Neural progenitor cell (in vitro differentiated cells): Measurements from ENCODE around the gene MFSD8.

Source experiments
- EZH2 ChIP-seq: fragments of 200-600 bp; sonication (generic); IDR thresholded peaks from 2 replicates; pipeline ENCODE4 v1.6.1; 2017; ENCODE audit warnings: antibody characterized with exemption, mild to moderate bottlenecking, moderate library complexity
- EZH2phosphoT487 ChIP-seq: fragments of 200-600 bp; sonication (generic); IDR thresholded peaks from 2 replicates; pipeline ENCODE4 v1.6.1; 2017; ENCODE audit warnings: antibody characterized with exemption
- TF ChIP-seq, protein P1 (sequence below): fragments of 200-600 bp; sonication (generic); IDR thresholded peaks from 2 replicates; pipeline ENCODE4 v1.5.1; 2017; ENCODE audit warnings: antibody characterized with exemption, mild to moderate bottlenecking

DNA sequence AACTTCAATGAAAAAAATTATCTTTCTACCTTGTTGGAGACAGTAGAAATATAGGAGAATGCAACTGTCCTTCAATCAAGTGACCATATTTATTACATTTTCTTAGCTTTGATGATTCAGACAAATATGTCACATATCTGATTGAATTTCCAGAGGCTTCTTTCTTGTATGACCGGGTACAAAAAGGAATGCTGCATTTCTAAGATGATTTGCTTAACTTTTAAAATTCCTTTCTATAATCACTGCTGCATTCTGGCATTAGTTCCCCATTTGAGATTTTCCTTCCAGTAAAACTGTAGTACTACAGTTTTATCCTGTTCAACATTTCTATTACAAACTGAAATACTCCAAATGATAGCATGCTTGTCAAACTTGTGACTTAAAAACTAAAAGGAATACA is 5.2 kb downstream of the MFSD8 start:
- TF ChIP-seq, protein P1, sequence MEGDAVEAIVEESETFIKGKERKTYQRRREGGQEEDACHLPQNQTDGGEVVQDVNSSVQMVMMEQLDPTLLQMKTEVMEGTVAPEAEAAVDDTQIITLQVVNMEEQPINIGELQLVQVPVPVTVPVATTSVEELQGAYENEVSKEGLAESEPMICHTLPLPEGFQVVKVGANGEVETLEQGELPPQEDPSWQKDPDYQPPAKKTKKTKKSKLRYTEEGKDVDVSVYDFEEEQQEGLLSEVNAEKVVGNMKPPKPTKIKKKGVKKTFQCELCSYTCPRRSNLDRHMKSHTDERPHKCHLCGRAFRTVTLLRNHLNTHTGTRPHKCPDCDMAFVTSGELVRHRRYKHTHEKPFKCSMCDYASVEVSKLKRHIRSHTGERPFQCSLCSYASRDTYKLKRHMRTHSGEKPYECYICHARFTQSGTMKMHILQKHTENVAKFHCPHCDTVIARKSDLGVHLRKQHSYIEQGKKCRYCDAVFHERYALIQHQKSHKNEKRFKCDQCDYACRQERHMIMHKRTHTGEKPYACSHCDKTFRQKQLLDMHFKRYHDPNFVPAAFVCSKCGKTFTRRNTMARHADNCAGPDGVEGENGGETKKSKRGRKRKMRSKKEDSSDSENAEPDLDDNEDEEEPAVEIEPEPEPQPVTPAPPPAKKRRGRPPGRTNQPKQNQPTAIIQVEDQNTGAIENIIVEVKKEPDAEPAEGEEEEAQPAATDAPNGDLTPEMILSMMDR: no peak
- TF ChIP-seq EZH2: no peak
- TF ChIP-seq EZH2phosphoT487: no peak
